GM12875 (cell line): ENCODE data around the gene ILKAP.

ENCODE experiments used
- H3K4me3 ChIP-seq: one replicate; pipeline ENCODE4 v1.5.1; 2011; ENCODE audit warnings: low read depth, low read length, control low read depth
- TF ChIP-seq, protein P1 (sequence below): IDR thresholded peaks from 2 replicates; pipeline ENCODE4 v1.5.1; 2011; ENCODE audit warnings: low read depth, mild to moderate bottlenecking, control low read depth, inconsistent platforms, low read length, moderate library complexity, borderline replicate concordance; ENCODE audit not compliant: insufficient read depth

Gene ILKAP

DNA sequence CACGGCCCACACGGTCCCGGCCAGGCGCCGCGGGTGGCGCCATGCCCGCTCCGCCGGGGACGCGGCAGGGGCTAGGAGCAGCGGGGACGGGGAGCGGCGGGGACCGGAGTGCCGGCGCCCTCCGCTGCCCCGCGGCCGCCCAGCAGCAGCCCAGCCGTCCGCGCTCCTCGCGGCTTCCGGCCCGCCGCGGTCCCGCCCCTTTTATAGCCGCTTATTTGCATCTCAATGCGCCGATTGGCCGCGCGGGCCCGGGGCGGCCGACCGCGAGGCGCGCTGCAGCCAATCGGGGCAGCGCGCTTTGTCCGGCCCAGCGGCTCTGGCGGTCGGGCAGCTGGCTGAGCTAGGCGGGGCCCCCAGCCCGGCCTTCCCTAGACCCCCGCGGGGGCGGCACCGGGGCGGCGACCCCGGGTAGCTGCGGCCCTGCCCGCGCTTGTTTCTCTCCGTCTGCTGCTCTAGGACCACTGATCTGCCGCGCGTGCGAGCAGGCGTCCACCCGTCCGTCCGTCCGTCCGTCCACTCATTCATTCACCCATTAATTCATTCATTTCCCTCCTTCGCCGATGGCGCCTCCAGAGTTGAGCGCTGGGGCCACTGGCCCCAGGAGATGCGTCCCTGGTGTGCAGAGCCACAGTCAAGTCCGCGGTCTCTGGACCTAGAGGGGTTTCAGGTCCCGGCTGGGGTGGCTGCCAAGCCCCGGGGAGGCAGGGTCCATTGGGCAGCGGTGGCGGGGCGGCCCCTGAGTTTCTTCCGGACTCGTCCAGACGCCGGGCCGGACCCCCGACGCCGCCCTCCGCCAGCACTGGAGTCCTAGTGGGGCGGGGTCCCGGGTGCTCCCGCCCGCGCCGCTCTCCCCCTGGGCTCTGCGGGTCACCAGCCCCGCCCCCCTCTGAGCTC, 36.6 kb upstream of the ILKAP start, which contains the start of gene HES6:
Gene HES6 (minus strand): TSS at position 176 of the 894 bp plus-strand sequence. CDS start 133 bp downstream, at position 43.
- TF ChIP-seq, protein P1, sequence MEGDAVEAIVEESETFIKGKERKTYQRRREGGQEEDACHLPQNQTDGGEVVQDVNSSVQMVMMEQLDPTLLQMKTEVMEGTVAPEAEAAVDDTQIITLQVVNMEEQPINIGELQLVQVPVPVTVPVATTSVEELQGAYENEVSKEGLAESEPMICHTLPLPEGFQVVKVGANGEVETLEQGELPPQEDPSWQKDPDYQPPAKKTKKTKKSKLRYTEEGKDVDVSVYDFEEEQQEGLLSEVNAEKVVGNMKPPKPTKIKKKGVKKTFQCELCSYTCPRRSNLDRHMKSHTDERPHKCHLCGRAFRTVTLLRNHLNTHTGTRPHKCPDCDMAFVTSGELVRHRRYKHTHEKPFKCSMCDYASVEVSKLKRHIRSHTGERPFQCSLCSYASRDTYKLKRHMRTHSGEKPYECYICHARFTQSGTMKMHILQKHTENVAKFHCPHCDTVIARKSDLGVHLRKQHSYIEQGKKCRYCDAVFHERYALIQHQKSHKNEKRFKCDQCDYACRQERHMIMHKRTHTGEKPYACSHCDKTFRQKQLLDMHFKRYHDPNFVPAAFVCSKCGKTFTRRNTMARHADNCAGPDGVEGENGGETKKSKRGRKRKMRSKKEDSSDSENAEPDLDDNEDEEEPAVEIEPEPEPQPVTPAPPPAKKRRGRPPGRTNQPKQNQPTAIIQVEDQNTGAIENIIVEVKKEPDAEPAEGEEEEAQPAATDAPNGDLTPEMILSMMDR: no peak
- peak within 1 kb of the TSS; percentile 53 for H3K4me3 ChIP-seq

DNA sequence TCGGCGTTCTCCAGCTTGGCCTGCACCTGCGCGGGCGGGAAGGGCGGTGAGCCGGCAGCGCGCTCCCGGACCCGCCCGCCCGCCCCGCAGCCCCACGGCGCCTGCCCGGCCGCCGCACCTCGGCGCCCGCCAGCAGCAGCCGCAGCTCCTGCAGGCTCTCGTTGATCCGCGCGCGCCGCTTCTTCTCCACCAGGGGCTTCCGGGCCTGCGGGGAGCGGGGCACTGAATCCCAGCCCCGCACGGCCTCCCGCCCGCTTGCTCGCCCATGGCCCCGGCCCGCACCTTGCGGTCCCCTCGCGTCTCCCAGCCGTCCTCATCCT, 36.0 kb upstream of the ILKAP start:
- TF ChIP-seq, protein P1: no peak
- peak overlapping the region; percentile 53 for H3K4me3 ChIP-seq

DNA sequence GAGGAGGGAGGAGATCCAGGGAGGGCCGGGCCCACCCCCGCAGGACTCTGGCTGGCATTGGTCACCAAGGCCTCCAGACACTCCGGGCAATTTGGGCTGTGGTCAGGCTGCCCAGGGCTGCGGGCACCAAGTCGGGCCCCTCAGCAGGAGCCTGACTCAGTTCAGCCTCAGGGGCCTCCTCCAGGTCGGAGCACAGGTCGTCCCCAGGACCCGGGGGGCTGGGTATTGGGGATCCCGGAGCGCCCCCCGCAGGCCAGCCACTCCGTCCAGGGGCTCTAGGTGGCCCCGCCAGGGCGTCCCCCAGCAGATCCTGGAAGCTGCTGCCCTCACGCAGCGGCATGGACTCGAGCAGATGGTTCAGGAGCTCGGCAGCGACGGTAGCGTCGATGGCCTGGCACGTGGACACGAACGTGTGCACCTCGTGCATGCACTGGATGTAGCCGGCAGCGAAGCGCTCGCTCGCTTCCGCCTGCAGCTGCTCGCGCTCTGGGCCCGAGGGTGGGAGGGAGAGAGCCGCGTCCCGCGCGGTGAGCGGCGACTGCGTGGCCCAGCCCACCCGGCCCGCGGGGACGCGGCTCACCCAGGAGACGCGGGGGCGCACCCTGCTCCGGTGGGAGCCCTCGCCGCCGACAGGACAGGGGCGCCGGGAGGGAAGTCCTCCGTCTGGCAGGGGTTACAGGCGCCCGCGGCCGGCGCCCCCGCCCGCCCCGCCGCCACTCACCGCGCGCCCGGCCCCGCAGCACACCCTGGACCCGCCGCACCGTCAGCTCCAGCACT, 35.5 kb upstream of the ILKAP start:
- TF ChIP-seq, protein P1: 0 out of 2 replicates have a peak, but pooled peaks have one; percentile 16
- no peak overlapping the region for H3K4me3 ChIP-seq

DNA sequence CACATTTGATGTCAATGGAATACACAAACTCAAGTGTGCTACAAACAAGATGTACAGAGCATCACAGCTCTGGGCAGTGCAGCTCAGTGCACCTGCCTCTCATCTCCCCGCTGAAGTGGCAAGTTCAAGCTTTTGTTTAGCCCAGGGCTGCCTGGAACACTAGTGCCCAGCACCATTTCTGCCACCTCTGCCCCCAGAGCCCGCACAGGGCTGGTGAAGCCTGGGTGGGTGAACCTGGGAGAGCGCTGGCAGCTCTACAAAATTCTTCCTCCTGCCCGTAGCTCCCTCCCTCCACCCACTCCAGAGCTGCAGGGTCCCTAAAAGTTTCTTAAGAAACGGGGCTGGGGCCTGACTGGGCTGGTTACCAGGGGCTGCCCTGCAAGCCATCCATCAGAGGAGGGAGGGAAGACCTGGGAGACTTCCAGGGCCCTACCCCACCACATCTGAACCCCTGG, 34.8 kb upstream of the ILKAP start:
- H3K4me3 ChIP-seq: no peak overlapping the region
- TF ChIP-seq, protein P1: no peak

DNA sequence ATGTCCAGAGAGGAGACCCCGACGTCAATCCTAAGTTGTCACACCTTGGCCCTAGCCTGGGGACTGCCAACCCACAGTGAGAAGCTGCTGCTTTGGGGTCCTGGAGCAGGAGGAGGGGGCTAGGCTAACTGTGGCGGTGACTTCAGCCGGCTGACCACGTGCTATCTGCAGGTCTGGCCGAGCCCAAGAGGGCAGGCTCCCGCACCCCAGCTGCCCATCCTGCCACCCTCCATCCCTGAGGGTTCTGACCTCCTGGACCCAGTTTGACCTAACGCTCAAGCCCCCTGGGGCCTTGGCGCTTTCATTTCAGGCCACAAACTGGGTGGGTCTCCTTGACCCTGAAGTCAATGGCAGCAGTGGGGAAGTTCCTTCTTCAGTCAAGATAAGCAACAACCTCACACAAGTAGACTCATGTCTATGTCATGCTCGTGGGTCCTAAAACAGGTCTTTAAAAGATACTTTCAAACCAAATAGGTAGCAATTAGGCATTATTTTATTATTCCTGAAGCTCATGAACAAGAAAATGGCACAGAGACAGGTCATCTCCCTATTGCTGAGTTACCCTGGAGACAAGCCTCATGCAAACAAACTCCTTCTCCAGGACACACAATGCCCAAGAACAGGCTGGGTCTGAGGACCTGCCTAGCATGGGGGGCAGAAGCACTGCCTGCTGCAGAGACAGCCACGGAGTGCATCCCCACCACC, 34.1 kb upstream of the ILKAP start:
- H3K4me3 ChIP-seq: no peak overlapping the region

DNA sequence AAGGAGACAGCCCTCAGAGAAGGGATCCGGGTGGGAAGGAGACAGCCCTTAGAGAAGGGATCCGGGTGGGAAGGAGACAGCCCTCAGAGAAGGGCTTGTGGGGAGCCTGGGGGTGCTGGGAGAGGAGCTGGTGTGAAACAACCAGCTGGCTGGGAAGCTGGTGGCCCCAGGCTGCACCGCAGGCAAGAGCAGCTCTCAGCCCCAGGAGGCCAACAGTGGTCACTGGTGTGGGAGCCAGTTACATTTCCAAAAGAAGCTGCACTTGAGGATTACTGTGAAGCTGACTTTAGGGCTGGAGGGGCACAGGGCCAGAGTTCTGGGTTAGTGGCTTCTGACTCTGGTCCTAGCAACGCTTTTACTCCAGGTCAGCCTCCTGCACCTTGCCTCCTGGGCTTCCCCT, 33.1 kb upstream of the ILKAP start:
- no peak overlapping the region for H3K4me3 ChIP-seq
- TF ChIP-seq, protein P1: no peak

More for the DNA sequence above, 34.1 kb upstream of the ILKAP start:
- TF ChIP-seq, protein P1: no peak
